HFF-Myc (cell line): ENCODE data around the gene TBL1X.

ENCODE experiments used
- DNase-seq: peaks from one replicate; pipeline ENCODE4 v3.0.0-alpha.2; 2011; ENCODE audit warnings: low read depth; ENCODE audit errors: extremely low read depth
- H3K4me3 ChIP-seq: replicated peaks from 2 replicates; pipeline ENCODE4 v1.5.1; 2011; ENCODE audit warnings: low read depth, mild to moderate bottlenecking, control low read depth, low read length
- CTCF ChIP-seq: IDR thresholded peaks from 2 replicates; pipeline ENCODE4 v1.5.1; 2012; ENCODE audit warnings: mild to moderate bottlenecking, low read depth, low read length, control low read depth; ENCODE audit errors: missing control alignments

Gene TBL1X

GRCh38 chrX:9586992-9587392 is 122.1 kb downstream of the TBL1X start:
- no peak for DNase-seq
- no peak overlapping the region for H3K4me3 ChIP-seq
- no peak for TF ChIP-seq CTCF

GRCh38 chrX:9587642-9588041 is 122.8 kb downstream of the TBL1X start:
- no peak for DNase-seq
- H3K4me3 ChIP-seq, result no peak overlapping the region

GRCh38 chrX:9591496-9591895 is 126.6 kb downstream of the TBL1X start:
- H3K4me3 ChIP-seq, result no peak overlapping the region
- no peak for TF ChIP-seq CTCF
- DNase-seq, result no peak

More at GRCh38 chrX:9587642-9588041, 122.8 kb downstream of the TBL1X start:
- no peak for TF ChIP-seq CTCF

- no peak overlapping the region for H3K4me3 ChIP-seq
- DNase-seq, result no peak
- TF ChIP-seq CTCF, result no peak
Measured at GRCh38 chrX:9593756-9594155, 128.9 kb downstream of the TBL1X start.

GRCh38 chrX:9595174-9595573 is 130.3 kb downstream of the TBL1X start:
- DNase-seq, result no peak
- no peak for TF ChIP-seq CTCF
- H3K4me3 ChIP-seq, result no peak overlapping the region

- no peak for DNase-seq
Measured at GRCh38 chrX:9596837-9597236, 132.0 kb downstream of the TBL1X start.

More at GRCh38 chrX:9596837-9597236, 132.0 kb downstream of the TBL1X start:
- no peak overlapping the region for H3K4me3 ChIP-seq
- no peak for TF ChIP-seq CTCF
